GM12891 (cell line): ENCODE results near the gene DELE1.

Experiments
- PAX5 ChIP-seq: IDR thresholded peaks from 2 replicates; pipeline ENCODE4 v1.6.1; 2011; ENCODE audit warnings: low read length, moderate library complexity, mild to moderate bottlenecking; ENCODE audit not compliant: insufficient read depth, severe bottlenecking
- POLR2A ChIP-seq: IDR thresholded peaks from 2 replicates; pipeline ENCODE4 v1.6.1; 2011; ENCODE audit warnings: low read depth, low read length, control low read depth
- POLR2AphosphoS5 ChIP-seq: IDR thresholded peaks from 2 replicates; pipeline ENCODE4 v1.6.1; 2011; ENCODE audit warnings: low read depth, low read length, control low read depth
- SPI1 ChIP-seq: IDR thresholded peaks from 2 replicates; pipeline ENCODE4 v1.6.1; 2011; ENCODE audit warnings: low read depth, low read length, control low read depth
- TAF1 ChIP-seq: IDR thresholded peaks from 2 replicates; pipeline ENCODE4 v1.6.1; 2011; ENCODE audit warnings: low read depth, low read length, control low read depth

GRCh38 chr5:141897425-141897824, 26.2 kb upstream of the DELE1 start:
- no peak for TF ChIP-seq POLR2A
- TF ChIP-seq TAF1, result no peak
- no peak for TF ChIP-seq POLR2AphosphoS5
- no peak for TF ChIP-seq SPI1
- TF ChIP-seq PAX5, result no peak
